Activated B cell treated with CpG ODN at 0.5 μM for 24 hours (primary cell): ENCODE results near the gene KCNJ4. TPM values are rescaled to one million over a fixed set of nuclear protein-coding genes. Genes with fewer than 3 reads are reported as not detected.

ENCODE experiments used
- ATAC-seq: fragments of 200-7000 bp; cut with Tn5 transposase; one replicate; pipeline ENCODE4 v1.10.0; 2021; ENCODE audit warnings: low read depth, mild to moderate bottlenecking, moderate library complexity
- CTCF ChIA-PET: fragments of 350-600 bp; sonication (Branson Sonifier 250); formaldehyde crosslinking; loops from one replicate; lab custom pipeline; 2021; ENCODE audit warnings: antibody characterized with exemption; lab: Charles Lee
- POLR2A ChIA-PET: fragments of 350-600 bp; sonication (Branson Sonifier 250); formaldehyde crosslinking; loops from one replicate; lab custom pipeline; 2021; ENCODE audit warnings: antibody characterized with exemption; lab: Charles Lee
- DNase-seq: peaks from one replicate; pipeline ENCODE4 v3.0.0; 2022
- H3K27ac Mint-ChIP-seq: one replicate; pipeline ENCODE4 v1.8.0; 2020; ENCODE audit warnings: mixed read lengths
- H3K27me3 Mint-ChIP-seq: one replicate; pipeline ENCODE4 v1.8.0; 2021; ENCODE audit warnings: mixed read lengths
- H3K36me3 Mint-ChIP-seq: one replicate; pipeline ENCODE4 v1.8.0; 2021; ENCODE audit warnings: low read depth, mixed read lengths
- H3K4me1 Mint-ChIP-seq: one replicate; pipeline ENCODE4 v1.8.0; 2021; ENCODE audit warnings: mixed read lengths
- H3K4me3 Mint-ChIP-seq: one replicate; pipeline ENCODE4 v1.8.0; 2020; ENCODE audit warnings: mild to moderate bottlenecking, mixed read lengths
- H3K9me3 Mint-ChIP-seq: one replicate; pipeline ENCODE4 v1.8.0; 2020; ENCODE audit warnings: mixed read lengths
- CTCF ChIP-seq: fragments of 200-600 bp; IDR thresholded peaks from one replicate; pipeline ENCODE4 v1.8.0; 2022; ENCODE audit warnings: antibody characterized with exemption, mild to moderate bottlenecking
- intact Hi-C: fragments of 100-400 bp; cut with micrococcal nuclease; formaldehyde crosslinking; loops from one replicate; pipeline ENCODE4 v1.15.1; 2024
- total RNA-seq: library from RNA; stranded (reverse); gene quantifications from 2 replicates; pipeline ENCODE4 v1.2.3, GENCODE V29; 2022

Gene KCNJ4
- total RNA-seq, 1 donor from 2014 or later, result not detected

GRCh38 chr22:38437416-38437815 lies 17.6 kb downstream of the KCNJ4 start:
- ATAC-seq (no peak), DNase-seq (no peak)
- TF ChIP-seq CTCF, result no peak
- intact Hi-C loops, result no loop called here
- ChIA-PET POLR2A (no interaction called here), CTCF (no interaction called here)
- no peaks in the 10 kb centered on the region for H3K9me3 Mint-ChIP-seq
- peaks cover 21% of the 10 kb centered on the region for H3K27me3 Mint-ChIP-seq
- no peak overlapping the region for H3K27ac Mint-ChIP-seq
- no peaks in the 10 kb centered on the region for H3K36me3 Mint-ChIP-seq
- H3K4me1 Mint-ChIP-seq, result no peaks in the 10 kb centered on the region
- H3K4me3 Mint-ChIP-seq, result no peak overlapping the region

GRCh38 chr22:38436629-38437395 lies 18.2 kb downstream of the KCNJ4 start:
- CTCF ChIA-PET, result no interaction called here

GRCh38 chr22:38435965-38436364 lies 19.0 kb downstream of the KCNJ4 start:
- Mint-ChIP-seq H3K27ac (no peak overlapping the region), H3K36me3 (no peaks in the 10 kb centered on the region), H3K27me3 (peaks cover 18% of the 10 kb centered on the region), H3K4me1 (no peaks in the 10 kb centered on the region), H3K4me3 (no peak overlapping the region), H3K9me3 (no peaks in the 10 kb centered on the region)
- intact Hi-C loops, result no loop called here
- ChIA-PET CTCF (no interaction called here), POLR2A (no interaction called here)
- ATAC-seq (no peak), DNase-seq (no peak)
- no peak for TF ChIP-seq CTCF

More at GRCh38 chr22:38436629-38437395, 18.2 kb downstream of the KCNJ4 start:
- POLR2A ChIA-PET, result no interaction called here
- H3K9me3 Mint-ChIP-seq, result no peaks in the 10 kb centered on the region
- ATAC-seq, result no peak
- no peak overlapping the region for H3K4me3 Mint-ChIP-seq
- intact Hi-C loops, result no loop called here
- H3K36me3 Mint-ChIP-seq, result no peaks in the 10 kb centered on the region
- H3K27ac Mint-ChIP-seq, result no peak overlapping the region
- DNase-seq, result no peak
- no peak for TF ChIP-seq CTCF
- no peaks in the 10 kb centered on the region for H3K4me1 Mint-ChIP-seq
- H3K27me3 Mint-ChIP-seq, result peaks cover 21% of the 10 kb centered on the region

DNA sequence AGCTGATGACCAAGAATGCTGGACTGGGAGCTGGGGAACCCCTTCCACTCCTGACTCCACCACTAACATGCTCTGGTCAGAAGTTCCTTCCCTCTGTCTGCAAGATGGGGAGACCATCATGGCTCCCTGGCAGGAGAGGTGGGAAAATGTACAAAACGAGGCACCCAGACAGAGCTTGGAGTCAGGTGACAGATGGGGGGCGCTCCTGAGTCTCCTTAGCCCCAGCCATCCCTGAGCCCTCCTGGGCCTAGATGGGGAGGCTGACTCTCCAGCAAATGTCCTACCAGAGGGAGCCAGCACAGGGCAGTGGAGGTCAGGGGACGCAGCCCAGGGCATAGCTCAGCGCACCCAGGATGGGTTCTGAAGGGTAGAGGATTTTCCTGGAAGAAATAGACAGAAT lies 20.0 kb downstream of the KCNJ4 start:
- H3K9me3 Mint-ChIP-seq, result no peaks in the 10 kb centered on the region
- CTCF ChIA-PET, result no interaction called here
- no peak for TF ChIP-seq CTCF
- no peak overlapping the region for H3K27ac Mint-ChIP-seq
- H3K4me1 Mint-ChIP-seq, result no peaks in the 10 kb centered on the region
- intact Hi-C loops, result no loop called here
- ATAC-seq (no peak), DNase-seq (no peak)
- POLR2A ChIA-PET, result no interaction called here
- H3K36me3 Mint-ChIP-seq, result no peaks in the 10 kb centered on the region
- H3K4me3 Mint-ChIP-seq, result no peak overlapping the region
- H3K27me3 Mint-ChIP-seq, result peaks cover 13% of the 10 kb centered on the region

DNA sequence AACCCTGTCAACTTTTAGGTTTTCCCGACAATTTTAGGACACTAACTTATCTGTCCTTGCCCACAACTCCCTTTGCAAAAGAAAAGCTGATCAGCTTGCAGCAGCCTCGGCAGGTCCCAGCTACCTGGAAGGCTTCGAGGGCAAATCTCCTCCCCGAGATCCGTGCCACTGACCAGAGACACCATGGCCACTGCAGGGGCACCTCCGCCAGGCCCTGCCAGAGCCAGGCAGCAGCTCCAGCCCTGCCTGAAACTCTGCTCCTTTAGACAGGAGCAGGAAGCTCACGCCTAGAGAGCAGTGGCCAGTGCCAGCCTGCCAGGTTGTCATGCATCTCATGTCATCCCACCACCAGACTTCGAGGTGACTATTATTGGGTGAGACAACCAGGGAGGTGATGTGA lies 21.1 kb downstream of the KCNJ4 start:
- no peaks in the 10 kb centered on the region for H3K4me1 Mint-ChIP-seq
- intact Hi-C loops, result no loop called here
- TF ChIP-seq CTCF, result no peak
- no peaks in the 10 kb centered on the region for H3K36me3 Mint-ChIP-seq
- DNase-seq, result no peak
- no peaks in the 10 kb centered on the region for H3K9me3 Mint-ChIP-seq
- H3K27ac Mint-ChIP-seq, result no peak overlapping the region
- CTCF ChIA-PET, result no interaction called here
- POLR2A ChIA-PET, result no interaction called here
- no peak for ATAC-seq
- peaks cover 13% of the 10 kb centered on the region for H3K27me3 Mint-ChIP-seq
- no peak overlapping the region for H3K4me3 Mint-ChIP-seq
